Endometrium (tissue), 2 donors: ENCODE measurements around the gene ATP6V0E1.

Experiments
- FAIRE-seq: peaks from 2 replicates; lab custom pipeline; 2012; peaks lifted over from hg19 to GRCh38; lab: Jason Lieb, UNC
- donor health status: control.
- donor health status: control.

The ATP6V0E1 gene

DNA sequence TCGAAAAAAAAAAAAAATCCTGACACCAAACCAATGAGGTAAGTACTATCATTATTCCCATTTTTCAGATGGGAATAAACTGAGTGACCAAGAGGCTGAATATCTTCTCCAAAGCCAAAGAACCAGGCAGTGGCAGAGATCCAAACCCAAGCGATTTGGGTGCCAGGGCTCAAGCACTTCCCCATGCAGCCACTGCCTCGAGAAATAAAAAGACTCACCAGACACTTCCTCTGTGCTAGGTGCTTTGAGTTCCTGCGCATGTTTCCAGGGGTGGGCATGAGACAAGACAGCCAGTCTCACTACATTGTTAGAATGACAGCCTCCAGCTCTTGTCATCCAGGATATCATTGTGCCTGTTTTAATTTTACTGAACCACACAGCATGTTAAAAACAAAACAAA, 26.6 kb upstream of the ATP6V0E1 start:
- no peak for FAIRE-seq

DNA sequence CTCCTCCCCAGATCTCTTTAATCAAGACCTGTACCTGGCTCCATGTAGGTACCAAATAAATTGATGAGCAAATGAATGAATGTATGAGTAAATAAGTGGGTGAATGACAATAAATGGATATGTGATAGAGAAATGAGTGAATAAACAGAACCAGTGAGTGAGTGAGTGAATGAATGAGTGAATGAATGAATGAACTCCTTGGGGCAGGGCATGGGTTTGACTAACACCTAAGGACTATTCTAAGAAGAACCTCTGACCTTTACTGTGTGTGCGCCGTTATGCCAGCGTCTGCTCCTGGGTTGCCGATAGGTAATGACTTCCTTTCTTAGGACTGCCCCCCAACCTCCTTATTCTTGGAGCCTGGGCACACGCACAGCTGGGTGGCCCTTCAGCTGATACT, 26.1 kb upstream of the ATP6V0E1 start:
- FAIRE-seq: no peak

DNA sequence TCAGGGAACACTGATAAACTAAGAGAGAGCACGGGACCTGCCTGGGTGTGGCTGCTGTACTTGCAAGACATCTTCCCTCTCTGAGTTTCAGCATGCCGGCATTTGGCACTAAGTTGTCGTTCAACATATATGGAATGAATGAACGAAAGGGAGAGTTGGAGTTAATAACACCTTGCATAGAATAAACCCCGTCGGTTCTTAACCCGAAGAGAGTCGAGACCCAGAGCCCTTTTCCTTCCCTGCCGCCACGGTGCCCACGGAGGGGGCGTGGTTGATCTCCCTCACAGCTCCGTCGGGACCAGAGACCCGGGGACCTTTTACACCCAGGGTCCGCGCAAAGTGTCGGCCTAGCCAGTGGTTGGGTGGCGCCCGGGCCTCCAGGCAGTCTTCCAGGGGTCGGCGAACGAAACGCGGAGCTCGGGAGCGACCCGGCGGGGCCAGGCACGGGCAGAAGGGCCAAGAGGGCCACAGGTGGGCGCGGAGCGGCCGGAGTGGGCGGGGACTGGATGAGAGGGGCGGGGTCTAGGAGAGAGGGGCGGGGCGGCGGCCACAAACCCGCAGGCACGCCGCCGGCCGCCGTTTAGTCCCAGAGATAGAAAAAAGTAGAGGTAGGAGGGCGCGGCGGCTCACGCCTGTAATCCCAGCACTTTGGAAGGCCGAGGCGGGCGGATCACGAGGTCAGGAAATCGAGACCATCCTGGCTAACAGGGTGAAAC, 25.1 kb upstream of the ATP6V0E1 start:
- no peak for FAIRE-seq

DNA sequence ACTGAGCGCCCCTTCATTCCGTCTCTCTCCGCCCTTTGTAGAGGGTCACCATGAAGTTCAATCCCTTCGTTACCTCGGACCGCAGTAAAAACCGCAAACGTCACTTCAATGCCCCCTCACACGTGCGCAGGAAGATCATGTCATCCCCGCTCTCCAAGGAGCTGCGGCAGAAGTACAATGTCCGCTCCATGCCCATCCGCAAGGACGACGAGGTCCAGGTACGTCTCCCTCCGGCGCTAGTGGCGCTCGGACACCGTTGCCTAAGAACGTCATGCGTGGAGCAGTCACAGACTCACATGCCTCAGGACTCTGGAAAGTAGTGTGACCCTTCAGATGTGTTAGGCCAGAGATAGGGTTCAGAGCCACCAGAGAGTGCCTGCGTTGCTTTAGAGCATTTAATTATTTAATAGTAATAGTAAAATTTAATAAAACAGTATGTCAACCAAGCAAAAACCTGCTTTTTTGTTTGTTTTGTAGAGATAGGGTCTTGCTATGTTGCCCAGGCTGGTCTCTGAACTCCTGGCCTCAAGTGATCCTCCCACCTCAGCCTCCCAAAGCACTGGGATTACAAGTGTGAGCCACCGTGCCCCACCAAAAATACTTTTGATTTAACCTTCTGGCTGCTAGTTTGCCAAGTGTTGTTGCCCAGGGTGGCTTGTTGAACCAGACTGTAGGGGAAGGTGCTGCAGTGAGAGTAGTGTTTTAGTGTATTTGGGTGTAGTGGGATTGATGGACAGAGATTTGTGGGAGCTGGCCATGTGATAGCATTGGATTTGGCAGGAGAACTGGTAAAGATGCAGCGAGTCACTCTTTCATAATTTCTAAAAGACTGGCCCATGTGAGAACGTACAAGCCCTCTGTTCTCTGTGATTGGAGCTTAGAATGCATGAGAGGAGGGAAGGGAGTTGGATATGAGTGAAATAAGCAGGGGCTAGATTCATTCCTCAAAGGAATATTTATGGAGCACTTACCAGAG, 23.5 kb upstream of the ATP6V0E1 start:
- no peak for FAIRE-seq

DNA sequence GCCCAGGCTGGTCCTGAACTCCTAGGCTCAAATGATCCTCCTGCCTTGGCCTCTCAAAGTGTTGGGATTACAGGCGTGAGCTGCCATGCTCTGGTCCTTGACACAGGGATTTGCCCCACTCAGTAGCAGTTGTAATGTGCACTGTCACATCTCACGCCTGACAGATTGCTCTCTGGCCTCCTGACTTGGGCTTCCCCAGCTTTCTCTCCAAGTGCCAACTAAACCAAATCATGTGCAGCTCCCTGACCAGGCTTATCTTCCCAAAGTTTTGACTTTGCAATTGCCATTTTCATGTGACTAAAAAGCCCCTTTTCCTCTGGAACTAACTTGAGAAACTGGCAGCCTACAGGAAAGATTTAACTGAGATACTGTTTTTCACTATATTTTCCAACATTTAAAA, 13.7 kb upstream of the ATP6V0E1 start:
- FAIRE-seq: no peak

DNA sequence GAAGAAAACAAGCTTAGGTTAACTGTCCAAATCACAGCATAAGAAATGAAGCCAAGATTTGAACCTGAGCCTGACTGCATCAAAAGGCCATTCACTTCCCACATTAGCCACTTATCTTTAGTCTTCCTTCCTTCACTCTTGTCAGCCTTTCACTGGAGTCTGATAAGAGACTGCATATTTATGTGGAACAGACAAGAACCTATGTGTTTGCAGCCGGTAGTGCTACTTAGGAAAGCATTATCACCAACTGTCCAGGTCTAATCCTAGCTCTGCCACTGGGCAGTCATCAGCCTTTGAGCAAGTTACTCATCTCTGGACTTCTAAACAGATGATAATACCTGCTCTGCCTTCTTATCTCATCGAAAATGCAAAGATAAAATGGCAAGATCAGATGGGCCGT, 12.1 kb upstream of the ATP6V0E1 start:
- FAIRE-seq: no peak

DNA sequence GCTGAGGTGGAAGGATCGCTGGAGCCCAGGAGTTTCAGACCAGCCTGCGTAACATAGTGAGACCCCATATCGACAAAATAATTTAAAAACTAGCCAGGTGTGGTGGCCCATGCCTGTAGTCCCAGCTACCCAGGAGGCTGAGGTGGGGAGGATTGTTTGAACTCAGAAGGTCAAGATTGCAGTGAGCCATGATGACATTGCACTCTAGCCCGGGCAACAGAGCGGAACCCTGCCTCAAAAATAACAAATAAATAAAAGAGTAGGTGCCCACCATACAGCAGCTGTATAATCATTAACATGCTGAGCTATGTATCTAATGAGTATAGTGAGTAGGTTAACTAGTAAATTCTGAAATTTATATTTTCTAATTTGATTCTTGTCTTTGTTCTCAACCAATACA, 11.0 kb upstream of the ATP6V0E1 start:
- FAIRE-seq: no peak

DNA sequence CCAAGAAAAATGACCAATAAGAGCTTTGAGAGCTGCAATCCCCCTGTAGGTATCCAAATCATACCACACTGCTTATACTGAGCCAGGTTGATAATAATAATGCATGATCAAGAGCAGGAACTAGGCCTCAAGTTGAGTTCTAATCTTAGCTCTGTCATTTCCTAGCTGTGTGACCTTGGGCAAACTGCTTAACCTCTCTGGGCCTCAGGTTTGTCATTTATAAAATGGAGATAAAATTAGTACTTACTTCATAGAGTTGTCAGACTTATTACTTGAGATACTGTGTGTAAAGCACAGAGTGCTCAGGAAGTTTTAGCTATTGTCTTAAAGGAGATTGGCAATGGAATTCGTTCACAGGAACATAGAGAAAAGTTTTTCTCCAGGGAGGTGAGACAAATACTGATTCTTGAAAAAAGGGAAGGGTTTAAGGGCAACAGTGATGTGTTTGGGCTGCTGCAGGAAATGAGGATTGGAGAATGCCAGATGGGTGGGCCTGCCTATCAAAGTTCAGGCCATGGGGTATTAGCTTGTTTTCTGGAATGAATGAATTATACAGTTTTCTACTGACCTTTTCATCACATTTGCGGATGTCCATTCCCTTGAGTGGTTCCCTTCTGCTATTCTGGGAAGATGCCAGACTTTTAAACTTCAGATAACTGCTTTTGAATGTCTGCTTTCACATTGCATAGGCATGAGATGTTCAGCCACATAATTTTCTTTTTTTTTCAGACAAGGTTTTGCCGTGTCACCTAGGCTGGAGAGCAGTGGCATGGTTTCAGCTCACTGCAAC, 10.2 kb upstream of the ATP6V0E1 start:
- FAIRE-seq: no peak

DNA sequence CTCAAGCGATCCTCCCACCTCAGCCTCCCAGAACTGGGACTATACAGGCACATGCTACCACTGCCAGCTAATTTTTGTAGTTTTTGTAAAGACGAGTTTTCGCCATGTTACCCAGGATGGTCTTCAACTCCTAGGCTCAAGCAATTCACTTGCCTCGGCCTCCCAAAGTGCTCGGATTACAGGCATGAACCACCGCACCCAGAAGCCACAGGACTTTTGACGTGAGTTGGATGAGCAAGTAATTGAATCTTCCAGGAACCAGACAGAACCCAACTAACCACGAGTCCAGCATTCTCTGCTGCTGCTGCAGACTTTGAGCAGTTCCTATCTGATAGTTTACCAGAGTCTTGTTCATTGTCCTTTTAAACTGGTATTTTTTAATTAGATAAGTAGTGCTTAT, 9.6 kb upstream of the ATP6V0E1 start:
- FAIRE-seq: no peak

DNA sequence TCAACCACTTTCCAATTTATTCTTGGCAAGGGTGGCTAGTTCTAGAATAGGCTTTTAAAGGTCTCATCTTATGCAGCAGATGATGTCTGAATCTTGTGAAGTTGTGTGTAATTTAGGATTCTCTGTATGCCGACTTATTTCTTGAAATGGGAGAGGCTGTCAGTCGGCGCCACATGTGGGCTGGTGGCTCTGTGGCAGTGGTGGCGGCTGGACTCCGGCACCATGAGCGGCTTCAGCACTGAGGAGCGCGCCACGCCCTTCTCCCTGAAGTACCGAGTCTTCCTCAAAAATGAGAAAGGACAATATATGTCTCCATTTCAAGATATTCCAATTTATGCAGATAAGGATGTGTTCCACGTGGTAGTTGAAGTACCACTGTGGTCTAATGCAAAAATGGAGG, 8.3 kb upstream of the ATP6V0E1 start:
- no peak for FAIRE-seq

DNA sequence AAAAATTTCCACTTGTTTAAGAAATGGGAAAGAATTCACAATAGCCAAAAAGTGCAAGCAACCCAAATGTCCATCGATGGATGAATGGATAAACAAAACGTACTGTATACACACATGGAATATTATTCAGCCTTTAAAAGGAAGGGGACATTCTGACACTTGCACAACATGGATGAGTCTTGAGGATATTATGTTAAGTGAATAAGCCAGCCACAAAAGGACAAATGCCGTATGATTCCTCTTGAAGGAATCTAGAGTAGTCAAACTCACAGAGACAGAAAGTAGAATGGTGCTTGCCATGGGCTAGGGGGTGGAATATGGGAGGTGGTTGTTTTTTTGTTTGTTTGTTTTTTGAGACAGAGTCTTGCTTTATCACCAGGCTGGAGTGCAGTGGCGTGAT, 3.8 kb upstream of the ATP6V0E1 start:
- FAIRE-seq: no peak

DNA sequence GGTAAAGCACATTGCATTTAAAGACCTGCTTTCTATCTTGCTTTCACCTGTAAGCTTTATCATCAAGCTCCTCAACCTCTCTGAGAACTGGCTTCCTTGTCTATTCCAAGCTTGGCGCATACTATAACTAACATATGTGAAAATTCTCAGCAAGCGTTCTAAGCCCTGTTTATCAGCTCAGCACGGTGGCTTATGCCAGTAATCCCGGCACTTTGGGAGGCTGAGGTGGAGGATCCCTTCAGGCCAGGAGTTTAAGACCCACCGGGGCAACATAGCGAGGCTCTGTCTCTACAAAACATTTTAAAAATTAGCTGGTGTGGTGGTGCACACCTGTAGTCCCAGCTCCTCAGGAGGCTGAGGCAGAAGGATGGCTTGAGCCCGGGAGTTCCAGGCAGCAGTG, 1.6 kb upstream of the ATP6V0E1 start:
- FAIRE-seq: no peak

DNA sequence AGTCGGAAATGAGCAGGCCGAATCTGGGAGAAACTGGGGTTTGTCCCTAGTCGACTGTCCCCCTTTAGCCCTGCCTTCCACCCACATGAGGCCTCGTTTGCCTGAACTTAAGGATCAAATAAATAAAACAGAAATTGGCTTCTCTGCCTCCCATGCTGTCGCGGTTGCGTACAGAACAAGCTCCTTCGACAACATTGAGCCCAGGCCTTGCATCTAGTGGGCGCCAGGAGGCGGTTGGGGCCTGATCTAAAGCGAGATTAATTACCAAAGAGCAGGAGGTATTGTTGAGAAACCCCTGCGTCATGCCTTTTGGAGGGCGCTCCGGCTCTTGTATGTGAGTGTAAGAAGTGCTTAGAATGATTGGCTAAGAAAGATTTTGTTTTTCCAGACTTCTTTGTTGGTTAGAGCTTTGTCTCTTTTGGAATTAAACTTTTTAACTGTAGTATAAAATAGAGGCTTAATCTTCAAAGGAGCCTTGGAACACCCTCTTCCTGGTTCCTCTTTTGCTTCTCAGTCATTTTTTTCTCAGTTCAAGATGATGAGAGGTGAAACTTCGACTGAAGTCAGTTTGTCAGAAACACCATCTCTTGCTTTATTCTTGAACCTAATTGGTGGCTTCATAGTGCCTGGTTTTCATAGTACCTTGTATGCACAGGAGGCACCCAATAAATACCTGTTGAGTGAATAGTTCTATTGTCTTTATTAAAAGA, 828 bp downstream of the ATP6V0E1 start:
- FAIRE-seq: no peak

DNA sequence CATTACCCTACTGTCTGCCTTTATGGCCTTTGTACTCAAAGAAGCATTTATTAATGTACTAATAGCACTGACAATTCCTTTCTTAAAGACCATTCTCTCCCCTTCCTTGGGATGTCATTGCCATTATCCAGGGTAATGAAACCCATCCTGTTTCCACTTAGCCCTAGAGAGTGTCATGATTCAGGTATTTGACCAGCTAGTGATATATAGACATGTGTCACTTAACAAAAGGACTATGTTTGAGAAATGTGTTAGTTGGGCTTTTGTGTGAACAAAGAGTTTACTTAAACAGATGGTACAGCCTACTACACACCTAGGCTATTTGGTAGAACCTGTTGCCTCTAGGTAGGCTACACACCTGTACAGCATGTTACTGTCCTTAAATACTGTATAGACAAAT, 2.0 kb downstream of the ATP6V0E1 start:
- FAIRE-seq: no peak

DNA sequence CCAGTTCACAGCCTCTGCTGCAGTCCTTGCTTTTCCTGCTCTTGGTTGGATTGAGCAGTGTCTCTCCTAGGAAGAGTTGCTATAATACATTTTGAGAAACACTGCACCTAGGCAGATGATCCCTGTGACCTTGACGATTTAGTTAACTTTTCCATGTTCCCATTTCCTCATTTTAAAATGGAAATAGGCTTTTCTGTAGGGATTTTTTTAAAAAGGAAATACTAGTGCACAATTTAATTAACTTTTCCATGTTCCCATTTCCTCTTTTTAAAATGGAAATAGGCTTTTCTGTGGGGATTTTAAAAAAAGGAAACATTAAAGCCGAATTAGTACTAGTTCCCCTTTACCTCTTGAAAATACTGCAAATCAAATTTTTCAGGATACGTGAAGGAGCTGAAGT, 4.7 kb downstream of the ATP6V0E1 start:
- FAIRE-seq: no peak

DNA sequence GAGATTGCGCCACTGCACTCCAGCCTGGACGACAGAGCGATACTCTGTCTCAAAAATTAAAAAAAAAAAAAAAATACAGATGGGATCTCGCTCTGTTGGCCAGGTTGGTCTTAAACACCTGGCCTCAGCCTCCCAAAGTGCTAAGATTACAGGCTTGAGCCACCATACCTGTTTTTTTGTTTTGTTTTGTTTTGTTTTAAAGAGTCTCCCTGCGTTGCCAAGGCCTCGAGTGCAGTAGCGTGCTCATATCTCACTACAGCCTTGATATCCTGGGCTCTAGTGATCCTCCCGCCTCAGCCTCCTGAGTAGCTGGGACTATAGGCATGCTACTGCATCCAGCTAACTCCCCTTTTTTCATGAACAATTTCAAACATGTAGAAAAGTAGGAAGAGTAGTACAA, 7.2 kb downstream of the ATP6V0E1 start:
- no peak for FAIRE-seq

DNA sequence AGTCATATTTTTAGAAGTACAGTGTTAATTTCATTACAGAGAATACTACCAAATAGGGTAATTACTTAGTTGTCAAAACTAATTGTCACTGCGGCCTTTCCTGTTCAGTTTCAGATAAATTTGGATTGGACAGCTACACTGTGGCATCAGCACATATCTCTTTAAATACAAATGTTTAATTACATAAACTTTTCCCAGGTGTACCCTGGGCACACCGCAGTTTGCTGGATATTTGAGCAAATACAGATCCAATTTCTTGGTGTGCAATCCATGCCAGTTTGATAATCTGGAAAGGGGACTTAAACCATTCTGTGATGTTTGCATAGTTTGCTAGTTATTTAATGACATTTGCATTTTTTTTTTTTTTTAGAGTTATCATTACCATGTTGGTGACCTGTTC, 10.8 kb downstream of the ATP6V0E1 start:
- FAIRE-seq: no peak

DNA sequence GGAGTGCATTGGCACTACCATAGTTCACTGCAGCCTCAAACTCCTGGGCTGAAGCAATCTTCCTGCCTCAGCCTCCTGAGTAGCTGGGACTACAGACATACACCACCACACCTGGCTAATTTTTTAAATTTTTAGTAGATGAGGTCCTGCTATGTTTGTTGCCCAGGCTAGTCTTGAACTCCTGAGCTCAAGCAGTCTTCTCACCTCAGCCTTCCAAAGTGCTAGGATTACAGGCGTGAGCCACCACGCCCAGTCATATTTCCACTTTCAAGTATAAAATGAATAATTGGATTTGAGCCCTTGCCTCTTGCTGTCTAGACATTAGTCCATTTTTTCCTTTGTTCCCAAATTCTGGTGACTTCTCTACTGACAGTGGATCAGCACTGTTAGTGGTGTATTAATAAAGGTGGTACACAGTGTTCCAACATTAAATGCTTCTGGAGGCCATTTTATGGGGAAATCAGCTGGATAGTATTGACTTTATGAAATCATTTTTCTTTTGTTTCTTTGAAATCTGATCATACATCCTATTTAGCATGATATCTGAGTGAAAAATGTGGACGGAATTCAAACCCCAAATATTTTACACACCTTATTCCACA, 15.9 kb downstream of the ATP6V0E1 start:
- no peak for FAIRE-seq

DNA sequence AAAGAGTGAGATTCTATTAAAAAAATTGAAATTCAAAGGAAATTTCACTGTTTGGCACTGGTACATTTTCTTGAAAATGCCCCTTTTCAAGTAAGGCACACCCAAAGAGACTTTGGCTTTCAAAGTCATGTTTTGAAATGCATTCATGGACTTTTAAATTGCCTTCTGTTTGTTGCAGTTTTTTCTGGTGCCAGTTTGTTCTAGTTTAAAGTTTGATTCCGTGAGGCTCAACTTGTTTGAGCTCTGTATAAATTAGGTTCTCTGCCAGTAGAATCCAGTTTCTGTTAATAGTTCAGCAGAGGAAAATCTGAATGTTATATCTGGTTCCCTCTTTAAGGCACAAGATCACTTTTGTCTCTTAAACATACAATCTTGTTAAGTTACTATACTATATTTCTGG, 16.4 kb downstream of the ATP6V0E1 start:
- FAIRE-seq: no peak

DNA sequence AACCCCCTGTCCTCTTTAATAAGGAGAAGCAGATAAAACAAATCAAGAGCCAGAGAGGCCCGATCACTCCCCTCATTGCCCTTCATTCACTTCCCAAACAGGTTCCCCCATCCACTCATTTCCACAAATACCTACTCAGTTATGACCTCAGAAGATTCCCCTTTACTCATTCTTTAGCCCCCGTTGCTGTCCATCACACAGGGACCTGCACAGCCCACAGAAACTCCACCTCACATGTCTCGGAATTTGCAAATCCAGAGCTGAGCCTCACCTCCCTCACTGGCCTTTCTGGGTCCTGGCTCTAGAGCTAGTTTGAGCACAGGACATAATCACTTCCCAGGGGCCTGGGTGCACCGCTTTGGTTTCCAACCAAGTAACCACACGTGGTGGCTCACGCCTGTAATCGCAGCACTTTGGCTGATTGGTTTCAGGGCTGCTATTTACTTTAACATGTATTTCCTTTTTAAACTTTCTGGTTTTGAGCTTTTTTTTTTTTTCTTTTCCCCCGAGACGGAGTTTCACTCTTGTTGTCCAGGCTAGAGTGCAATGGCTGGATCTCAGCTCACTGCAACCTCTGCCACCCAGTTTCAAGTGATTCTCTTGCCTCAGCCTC, 17.8 kb downstream of the ATP6V0E1 start:
- no peak for FAIRE-seq

DNA sequence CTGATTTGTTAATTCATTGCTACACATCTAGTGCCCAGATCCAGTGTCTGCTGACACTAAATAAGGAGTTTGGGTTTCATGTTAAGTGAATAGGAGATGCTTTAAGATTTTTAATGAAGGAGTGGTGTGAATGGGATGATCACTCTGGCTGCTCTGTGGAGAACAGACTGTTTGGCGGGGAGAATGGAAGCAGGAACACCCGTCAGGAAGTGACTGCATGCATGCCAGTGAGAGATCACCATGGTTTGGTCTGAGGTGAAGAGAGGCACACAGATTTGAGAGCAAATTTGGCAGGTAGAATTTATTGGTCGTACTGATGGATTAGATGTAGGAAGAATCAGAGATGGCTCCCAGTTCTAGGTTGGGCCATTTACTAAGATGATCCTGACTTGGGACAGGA, 19.8 kb downstream of the ATP6V0E1 start:
- no peak for FAIRE-seq
